Measurements from ENCODE around the gene TMED9. TPM values are rescaled to one million over a fixed set of nuclear protein-coding genes. Genes with fewer than 3 reads are reported as not detected.

TMED9 gene
- total RNA-seq, 2 donors from 2014 or later: 184 to 205 TPM

- Mint-ChIP-seq H3K36me3 (ENCODE audit: low read depth) (peaks cover 15% of the 10 kb centered on the region), H3K4me3 (no peak overlapping the region), H3K9me3 (no peaks in the 10 kb centered on the region), H3K27me3 (ENCODE audit: insufficient read depth) (no peaks in the 10 kb centered on the region), H3K27ac (no peak overlapping the region), H3K4me1 (peaks cover 2% of the 10 kb centered on the region)
- peaks cover 6% of the 10 kb centered on the region for H3K36me3 ChIP-seq (ENCODE audit: control insufficient read depth, insufficient read depth, low read length)
- TF ChIP-seq CTCF (conservative IDR thresholded peaks at IDR 0.05): no peak
- H3K4me3 ChIP-seq (ENCODE audit: low read length): no peak overlapping the region
- no peaks in the 10 kb centered on the region for H3K4me1 ChIP-seq (ENCODE audit: control insufficient read depth, insufficient read depth, low read length)
- H3K9ac ChIP-seq (ENCODE audit: extremely low read depth, low read length, poor library complexity, severe bottlenecking): no peak overlapping the region
- no peaks in the 10 kb centered on the region for H3K9me3 ChIP-seq (ENCODE audit: control insufficient read depth, low read length)
- DNase-seq: no peak
- H3K27ac ChIP-seq (ENCODE audit: low read depth, low read length): no peak overlapping the region
- H3K27me3 ChIP-seq (ENCODE audit: control insufficient read depth, insufficient read depth, low read length, poor library complexity, severe bottlenecking): no peaks in the 10 kb centered on the region
- 93 to 95% methylated on average over 7 to 21 of the region's 21 CpGs for WGBS, 2 experiments (ENCODE audit: insufficient coverage in 1 of 2, insufficient read length in 1 of 2)
Observed at GRCh38 chr5:177609076-177610059, 17.4 kb downstream of the TMED9 start.

GRCh38 chr5:177610131-177610769 lies 18.2 kb downstream of the TMED9 start:
- Histone ChIP-seq H3K4me1 (ENCODE audit: control insufficient read depth, insufficient read depth, low read length) (no peaks in the 10 kb centered on the region), H3K36me3 (ENCODE audit: control insufficient read depth, insufficient read depth, low read length) (peaks cover 6% of the 10 kb centered on the region), H3K27me3 (ENCODE audit: control insufficient read depth, insufficient read depth, low read length, poor library complexity, severe bottlenecking) (no peaks in the 10 kb centered on the region), H3K27ac (ENCODE audit: low read depth, low read length) (no peak overlapping the region), H3K4me3 (ENCODE audit: low read length) (no peak overlapping the region), H3K9me3 (ENCODE audit: control insufficient read depth, low read length) (no peaks in the 10 kb centered on the region), H3K9ac (ENCODE audit: extremely low read depth, low read length, poor library complexity, severe bottlenecking) (no peak overlapping the region)
- Mint-ChIP-seq H3K4me1 (peaks cover 2% of the 10 kb centered on the region), H3K4me3 (no peak overlapping the region), H3K36me3 (ENCODE audit: low read depth) (peaks cover 13% of the 10 kb centered on the region), H3K27me3 (ENCODE audit: insufficient read depth) (no peaks in the 10 kb centered on the region), H3K9me3 (no peaks in the 10 kb centered on the region), H3K27ac (no peak overlapping the region)
- no peak for DNase-seq
- WGBS, 2 experiments (ENCODE audit: insufficient coverage in 1 of 2, insufficient read length in 1 of 2): 83 to 100% methylated on average over 4 to 11 of the region's 13 CpGs
- no peak for TF ChIP-seq CTCF (conservative IDR thresholded peaks at IDR 0.05)

GRCh38 chr5:177610770-177611445 lies 18.9 kb downstream of the TMED9 start:
- no peak overlapping the region for H3K4me3 ChIP-seq (ENCODE audit: low read length)
- no peak for TF ChIP-seq CTCF (conservative IDR thresholded peaks at IDR 0.05)
- no peak for DNase-seq
- Mint-ChIP-seq H3K4me1 (peaks cover 2% of the 10 kb centered on the region), H3K27me3 (ENCODE audit: insufficient read depth) (no peaks in the 10 kb centered on the region), H3K36me3 (ENCODE audit: low read depth) (peaks cover 6% of the 10 kb centered on the region), H3K9me3 (no peaks in the 10 kb centered on the region), H3K4me3 (no peak overlapping the region), H3K27ac (no peak overlapping the region)
- H3K9me3 ChIP-seq (ENCODE audit: control insufficient read depth, low read length): no peaks in the 10 kb centered on the region
- H3K9ac ChIP-seq (ENCODE audit: extremely low read depth, low read length, poor library complexity, severe bottlenecking): no peak overlapping the region
- H3K36me3 ChIP-seq (ENCODE audit: control insufficient read depth, insufficient read depth, low read length): peaks cover 6% of the 10 kb centered on the region
- no peaks in the 10 kb centered on the region for H3K27me3 ChIP-seq (ENCODE audit: control insufficient read depth, insufficient read depth, low read length, poor library complexity, severe bottlenecking)
- 95 to 100% methylated on average over 2 to 4 of the region's 4 CpGs for WGBS, 2 experiments (ENCODE audit: insufficient coverage in 1 of 2, insufficient read length in 1 of 2)
- H3K4me1 ChIP-seq (ENCODE audit: control insufficient read depth, insufficient read depth, low read length): no peaks in the 10 kb centered on the region
- H3K27ac ChIP-seq (ENCODE audit: low read depth, low read length): no peak overlapping the region

Data from endodermal cell (in vitro differentiated cells).